ENCODE data around the gene POLD2.

Gene POLD2

DNA sequence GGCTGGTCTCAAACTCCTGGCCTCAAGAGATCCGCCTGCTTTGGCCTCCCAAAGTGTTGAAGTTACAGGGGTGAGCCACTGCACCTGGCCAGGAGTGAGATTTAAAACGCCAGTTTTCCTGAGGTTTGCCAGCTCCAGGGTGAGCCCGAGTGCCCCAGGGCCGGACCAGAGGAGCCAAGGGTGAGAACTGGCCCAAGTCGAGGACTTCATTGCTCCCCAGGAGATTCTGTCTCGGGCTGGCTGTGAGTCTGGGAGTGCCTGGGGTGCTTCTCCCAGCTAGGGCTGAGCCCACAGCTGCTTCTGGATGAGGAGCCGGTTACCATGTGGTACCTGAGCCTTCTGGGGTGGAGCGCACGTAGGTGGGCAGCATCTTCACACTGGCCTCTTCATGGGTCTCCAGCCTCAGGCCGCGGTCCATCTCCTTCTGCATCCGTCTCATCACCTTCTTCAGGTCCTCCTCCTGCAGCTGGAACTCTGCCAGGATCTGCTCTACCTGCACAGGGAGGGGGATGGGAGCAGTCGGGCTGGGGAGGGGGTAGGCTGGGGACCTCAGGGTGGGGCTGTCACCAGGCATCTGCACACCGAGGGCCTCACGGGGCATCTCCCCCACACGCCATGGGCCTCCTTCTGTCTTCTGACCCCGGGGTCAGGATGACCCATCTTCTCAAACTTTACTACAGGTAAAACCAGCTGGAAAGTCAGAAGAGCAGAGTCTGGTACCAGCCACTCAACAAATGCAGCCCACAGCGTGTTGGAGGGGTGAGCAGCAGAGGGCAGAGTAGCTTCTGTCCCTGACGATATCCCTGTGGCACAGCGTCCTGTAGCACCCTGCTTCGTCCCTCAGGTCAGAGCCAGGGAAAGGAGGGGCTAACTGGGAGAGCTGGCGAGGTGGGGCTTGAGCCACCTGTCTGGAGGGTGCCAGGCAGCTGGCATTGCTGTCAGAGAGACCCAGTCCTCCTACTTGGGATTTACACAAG, 29.9 kb upstream of the POLD2 start:
- DNase-seq, result no peak

DNA sequence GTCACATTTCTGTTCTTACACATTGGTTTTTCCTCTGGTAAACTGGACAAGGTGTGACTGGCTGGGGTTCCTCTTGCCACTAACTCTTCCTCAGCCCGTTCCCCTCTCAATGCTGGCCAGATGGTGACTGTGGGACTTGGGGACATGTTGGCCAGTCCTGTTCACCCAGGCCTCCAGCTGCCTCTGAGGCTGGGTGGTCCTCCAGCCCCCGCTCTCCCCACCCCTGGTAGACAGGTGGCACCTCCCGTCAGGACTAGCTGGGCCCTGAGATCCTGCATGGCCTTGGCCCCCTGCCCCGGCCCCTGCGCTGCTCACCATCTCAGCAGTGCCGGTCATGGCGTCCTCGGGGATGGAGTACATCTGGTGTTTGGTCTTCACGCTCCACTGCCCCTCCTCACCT, 28.6 kb upstream of the POLD2 start:
- DNase-seq, result no peak

- DNase-seq, result no peak
Measured at GRCh38 chr7:44150966-44151941, 27.9 kb upstream of the POLD2 start.

GRCh38 chr7:44150466-44150832, 27.1 kb upstream of the POLD2 start:
- no peak for DNase-seq

DNA sequence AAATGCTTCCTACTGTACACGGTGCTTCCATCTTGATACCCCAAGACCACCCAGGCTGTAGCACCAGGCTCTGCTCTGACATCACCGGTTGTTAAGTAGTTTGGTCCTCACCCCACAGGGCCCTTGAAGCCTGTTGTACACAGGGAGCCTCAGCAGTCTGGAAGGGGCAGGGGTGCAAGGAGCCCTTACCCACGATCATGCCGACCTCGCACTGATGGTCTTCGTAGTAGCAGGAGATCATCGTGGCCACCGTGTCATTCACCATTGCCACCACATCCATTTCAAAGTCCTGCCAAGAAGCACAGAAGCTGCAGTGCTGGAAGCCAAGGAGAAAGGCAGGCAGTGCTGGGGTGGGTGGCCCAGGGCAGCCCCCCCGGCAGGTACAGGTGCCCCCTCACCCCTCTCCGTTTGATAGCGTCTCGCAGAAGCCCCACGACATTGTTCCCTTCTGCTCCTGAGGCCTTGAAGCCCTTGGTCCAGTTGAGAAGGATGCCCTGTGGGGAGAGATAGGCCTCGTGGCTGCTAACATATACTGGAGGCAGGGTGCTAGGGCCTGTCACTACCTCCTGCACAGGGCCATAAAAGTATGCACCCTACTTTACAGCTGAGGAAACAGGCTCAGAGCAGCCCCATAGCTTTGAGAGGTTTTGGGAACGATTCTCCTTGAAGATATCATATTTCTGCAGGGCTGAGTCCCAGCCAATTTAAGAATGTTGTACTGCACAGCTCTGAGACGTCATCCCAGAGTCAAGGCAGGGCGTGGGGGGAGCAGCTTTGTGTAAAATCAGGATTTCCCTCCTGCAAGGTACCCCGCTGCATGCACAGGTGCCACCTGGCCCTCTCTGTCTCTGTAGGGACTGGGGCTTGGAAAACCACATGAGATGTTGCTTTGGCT, 26.5 kb upstream of the POLD2 start:
- DNase-seq, result no peak

- no peak for DNase-seq
Measured at GRCh38 chr7:44148961-44149536, 25.7 kb upstream of the POLD2 start.

- no peak for DNase-seq
Measured at GRCh38 chr7:44148166-44148565, 24.8 kb upstream of the POLD2 start.

GRCh38 chr7:44147026-44147991, 24.0 kb upstream of the POLD2 start:
- DNase-seq, result no peak

DNA sequence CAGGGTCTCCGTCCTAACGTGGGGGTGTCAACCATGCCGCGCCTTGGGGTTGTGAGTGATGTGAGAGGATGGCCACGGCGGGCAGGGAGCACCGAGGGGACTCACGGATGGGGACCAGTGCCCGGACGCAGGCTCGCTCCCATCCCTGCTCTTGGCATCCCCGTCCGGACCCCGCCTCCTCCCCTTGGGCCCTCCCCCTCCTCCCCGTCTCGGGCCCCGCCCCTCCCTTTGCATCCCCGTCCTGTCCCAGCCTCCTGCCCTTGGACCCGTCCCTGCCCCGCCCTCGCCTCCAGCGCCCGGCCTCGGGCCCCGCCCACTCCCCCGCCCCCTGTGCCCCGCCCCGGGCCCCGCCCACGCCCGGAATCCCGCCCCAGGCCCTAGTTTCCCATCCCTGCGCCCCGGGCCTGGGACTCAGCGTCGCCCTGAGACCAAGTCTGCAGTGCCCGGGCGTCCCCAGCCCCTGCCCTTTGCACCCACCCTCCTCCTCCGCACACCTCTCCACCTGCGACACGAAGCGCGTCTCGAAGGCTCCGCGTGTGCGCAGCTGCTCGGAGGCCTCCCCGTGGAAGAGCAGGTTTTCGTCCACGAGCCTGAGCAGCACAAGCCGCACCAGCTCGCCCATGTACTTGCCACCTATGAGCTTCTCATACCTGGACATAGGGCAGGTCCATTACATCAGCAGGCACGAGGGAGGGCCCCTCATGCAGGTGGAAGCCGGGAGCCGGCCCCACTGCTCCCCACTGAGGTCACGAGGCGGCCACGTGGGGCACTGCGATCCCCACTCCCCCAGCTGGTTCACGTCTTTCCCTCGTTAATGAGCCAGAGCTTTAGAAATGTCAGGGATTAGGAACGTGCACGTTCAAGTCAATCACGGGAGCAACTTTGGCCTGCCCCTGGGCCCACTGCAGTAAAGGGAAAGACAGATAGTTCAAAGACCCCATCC, 22.9 kb upstream of the POLD2 start:
- DNase-seq, result no peak

DNA sequence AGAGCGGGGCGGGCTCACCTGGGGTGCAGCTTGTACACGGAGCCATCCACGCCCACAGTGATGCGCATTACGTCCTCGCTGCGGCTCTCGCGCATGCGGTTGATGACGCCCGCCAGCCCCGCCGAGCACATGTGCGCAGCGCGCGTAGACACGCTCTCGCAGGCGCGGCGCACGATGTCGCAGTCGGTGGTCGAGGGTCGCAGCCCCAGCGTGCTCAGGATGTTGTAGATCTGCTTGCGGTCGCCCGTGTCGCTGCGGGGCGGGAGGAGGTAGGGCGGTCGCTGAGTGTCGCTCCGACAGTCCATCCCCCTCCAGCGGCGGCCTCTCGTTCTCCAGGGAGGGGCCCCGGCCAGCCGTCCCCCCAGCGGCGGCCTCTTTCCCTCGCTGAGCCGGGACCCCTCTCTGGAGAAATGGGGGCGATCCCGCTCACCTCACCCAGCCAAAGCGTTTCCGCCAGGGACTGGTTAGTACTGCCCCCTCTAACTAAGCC, 22.2 kb upstream of the POLD2 start:
- no peak for DNase-seq

GRCh38 chr7:44144968-44145478, 21.7 kb upstream of the POLD2 start:
- no peak for DNase-seq

GRCh38 chr7:44144426-44144967, 21.1 kb upstream of the POLD2 start:
- no peak for DNase-seq

DNA sequence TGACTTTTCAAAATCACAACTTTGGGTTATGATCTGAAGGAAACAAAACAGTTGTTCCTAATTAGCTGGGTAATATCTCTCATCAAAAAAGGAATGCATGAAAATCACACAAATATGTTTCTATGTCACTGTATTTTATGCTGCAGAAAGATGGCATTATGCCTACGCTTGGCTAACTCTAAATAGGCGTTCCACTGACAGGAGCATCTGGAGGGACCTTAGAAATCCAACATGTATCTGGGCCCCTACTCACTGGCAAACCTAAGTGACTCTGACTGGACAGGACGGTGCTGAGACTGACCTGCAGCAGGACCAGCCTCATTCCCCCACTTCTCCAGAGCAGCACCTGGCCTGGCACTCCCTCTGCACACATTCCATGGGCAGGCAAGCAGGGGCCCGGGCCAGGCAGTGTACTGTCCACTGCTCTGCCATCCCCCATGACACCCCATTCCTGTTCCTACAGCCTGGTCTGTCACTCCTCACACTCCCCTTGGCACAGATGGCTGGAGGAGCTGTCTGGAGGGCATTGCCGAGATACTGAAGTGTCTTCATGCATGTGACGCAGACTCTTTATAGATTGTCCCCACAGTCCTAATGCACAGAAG, 20.4 kb upstream of the POLD2 start:
- no peak for DNase-seq

DNA sequence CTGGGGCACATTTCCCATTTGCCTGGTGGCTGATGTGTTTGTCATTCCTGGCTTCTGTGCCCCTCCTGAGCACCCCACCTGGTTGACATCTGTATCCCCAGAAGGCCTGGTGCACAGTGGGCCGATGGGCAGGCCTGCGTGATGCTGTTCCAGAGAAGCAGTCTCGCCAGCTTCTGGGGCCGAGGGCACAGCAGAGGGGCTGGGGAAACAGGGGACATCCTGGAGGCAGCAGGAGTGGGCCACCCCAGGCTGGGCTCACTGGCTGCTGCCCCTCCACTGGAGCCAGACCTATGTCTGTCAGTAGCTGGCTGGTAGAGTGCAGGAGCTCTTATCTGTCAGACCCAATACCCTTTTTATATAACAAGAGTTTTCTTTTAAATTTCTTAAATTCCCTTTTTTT, 18.7 kb upstream of the POLD2 start:
- DNase-seq, result no peak

DNA sequence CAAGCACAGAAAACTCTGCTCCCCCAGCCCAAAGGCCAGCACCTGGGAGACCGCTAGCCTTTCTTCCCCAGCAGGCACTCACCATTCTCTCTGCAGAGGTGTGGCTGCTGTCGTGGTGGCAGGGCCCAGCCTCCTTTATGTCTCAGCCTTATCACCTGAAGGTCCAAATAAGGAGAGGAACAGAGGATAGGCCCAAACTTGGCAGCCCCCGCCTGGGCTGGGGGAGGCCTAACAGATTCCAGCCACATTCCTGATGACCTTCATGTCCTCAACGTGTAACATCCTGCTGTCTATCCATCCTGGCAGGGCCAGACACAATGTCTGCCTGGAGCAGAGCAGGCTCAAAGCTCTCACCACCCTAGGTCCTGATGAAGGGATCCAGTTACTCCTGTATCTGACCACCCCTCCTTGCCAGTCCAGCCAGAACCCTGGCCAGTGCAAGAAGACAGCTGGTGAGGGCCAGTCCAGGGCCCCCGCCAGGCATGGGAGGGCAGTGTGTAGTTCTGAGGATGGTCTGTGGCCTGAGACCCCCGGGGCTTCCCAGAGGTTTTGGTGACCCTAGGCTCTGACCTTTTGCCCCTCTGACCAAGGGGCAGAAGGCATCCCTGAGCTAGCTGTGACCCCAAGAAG, 18.0 kb upstream of the POLD2 start, which contains the start of gene MYL7:
MYL7 (minus strand) TSS at position 112 of the 630 bp plus-strand sequence; CDS start at position 85, 27 bp downstream.
- DNase-seq, result no peak

DNA sequence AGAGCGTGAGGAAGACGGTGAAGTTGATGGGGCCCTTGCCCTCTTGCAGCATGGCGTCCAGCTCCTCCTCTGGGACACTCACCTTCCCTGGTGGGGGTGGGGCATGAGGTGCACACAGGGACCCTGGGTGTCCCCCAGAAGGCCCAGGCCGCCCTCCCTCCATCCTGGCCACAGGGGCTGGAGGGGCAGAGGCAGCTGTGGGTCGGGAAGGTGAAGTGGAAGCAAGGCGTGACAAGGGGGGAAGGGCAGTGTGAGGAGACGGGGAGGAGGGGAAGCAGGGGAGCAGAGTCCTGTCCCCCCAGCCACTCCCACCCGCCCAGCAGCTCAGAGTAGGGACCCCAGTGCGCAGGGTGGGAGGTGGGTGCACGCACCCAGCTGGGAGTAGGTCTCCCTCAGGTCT, 17.0 kb upstream of the POLD2 start:
- no peak for DNase-seq

GRCh38 chr7:44139311-44140010, 16.1 kb upstream of the POLD2 start:
- DNase-seq, result no peak
